ENCODE measurements around the gene TUSC7. TPM values are rescaled to one million over a fixed set of nuclear protein-coding genes. Genes with fewer than 3 reads are reported as not detected.

TUSC7 gene
- total RNA-seq, 1 donor from 2014 or later, result not detected

DNA sequence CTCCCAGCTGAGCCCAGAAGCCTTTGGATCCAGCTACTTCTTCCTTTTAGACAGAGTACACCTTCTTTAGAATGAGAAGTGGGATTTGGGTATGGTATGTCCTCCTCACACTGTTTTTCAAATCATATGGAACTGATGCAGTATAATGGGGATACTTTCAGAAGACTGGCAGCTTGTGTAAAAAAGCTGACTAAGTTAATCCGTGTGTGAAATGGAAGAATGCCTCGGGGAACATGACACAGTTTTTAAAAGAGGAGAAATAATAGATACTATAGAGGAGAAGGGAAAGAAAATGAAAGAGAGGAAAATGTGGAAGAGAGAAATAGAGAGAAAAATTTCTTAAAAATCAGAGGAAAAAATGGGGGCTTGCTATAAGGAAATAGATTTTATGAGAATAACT lies 47.7 kb downstream of the TUSC7 start:
- ATAC-seq (no peak), DNase-seq (ENCODE audit: missing footprints) (no peak)
- intact Hi-C loops (cut with DNase I), result no loop called here

- no peak for DNase-seq (ENCODE audit: missing footprints)
- intact Hi-C loops (cut with DNase I), result no loop called here
- ATAC-seq, result no peak
Observed at GRCh38 chr3:116759316-116759715, 49.7 kb downstream of the TUSC7 start.

Measured in Right ventricle myocardium inferior (tissue), 1 donor.